ENCODE results near the gene DBH.

DNA sequence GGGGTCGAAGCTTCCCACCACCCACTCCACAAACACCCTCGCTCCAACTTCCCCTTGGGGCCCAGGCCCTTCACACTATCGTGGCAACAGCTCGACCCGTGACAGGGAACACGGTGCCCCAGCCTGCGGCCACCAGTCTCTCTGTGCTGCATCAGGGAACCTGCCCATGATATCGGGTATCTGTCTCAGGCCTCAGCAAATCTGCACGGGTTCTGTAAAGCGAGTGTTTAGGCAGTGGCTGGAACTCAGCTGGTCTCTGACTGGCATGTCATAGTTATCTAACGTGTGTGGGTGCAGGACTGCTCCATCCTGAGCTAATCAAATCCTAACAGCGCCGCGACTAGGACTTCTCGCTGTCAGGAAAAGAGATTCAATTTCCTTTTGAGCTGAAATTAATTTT lies 42.9 kb downstream of the DBH start:
- TF ChIP-seq ZNF274 (IDR thresholded peaks at IDR 0.05; ENCODE audit: low read depth, low read length) (no peak), EGR1 (IDR thresholded peaks at IDR 0.05; ENCODE audit: low read depth) (no peak), SP1 (IDR thresholded peaks at IDR 0.05; ENCODE audit: low read depth) (no peak), JUND (IDR thresholded peaks at IDR 0.05) (no peak)
- TF ChIP-seq, protein P1, sequence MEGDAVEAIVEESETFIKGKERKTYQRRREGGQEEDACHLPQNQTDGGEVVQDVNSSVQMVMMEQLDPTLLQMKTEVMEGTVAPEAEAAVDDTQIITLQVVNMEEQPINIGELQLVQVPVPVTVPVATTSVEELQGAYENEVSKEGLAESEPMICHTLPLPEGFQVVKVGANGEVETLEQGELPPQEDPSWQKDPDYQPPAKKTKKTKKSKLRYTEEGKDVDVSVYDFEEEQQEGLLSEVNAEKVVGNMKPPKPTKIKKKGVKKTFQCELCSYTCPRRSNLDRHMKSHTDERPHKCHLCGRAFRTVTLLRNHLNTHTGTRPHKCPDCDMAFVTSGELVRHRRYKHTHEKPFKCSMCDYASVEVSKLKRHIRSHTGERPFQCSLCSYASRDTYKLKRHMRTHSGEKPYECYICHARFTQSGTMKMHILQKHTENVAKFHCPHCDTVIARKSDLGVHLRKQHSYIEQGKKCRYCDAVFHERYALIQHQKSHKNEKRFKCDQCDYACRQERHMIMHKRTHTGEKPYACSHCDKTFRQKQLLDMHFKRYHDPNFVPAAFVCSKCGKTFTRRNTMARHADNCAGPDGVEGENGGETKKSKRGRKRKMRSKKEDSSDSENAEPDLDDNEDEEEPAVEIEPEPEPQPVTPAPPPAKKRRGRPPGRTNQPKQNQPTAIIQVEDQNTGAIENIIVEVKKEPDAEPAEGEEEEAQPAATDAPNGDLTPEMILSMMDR (IDR thresholded peaks at IDR 0.05 in 2 of 3, conservative IDR thresholded peaks at IDR 0.05 in 1 of 3; ENCODE audit: borderline replicate concordance in 1 of 3, insufficient read depth in 1 of 3, low read depth in 2 of 3, low read length in 2 of 3): no peak
- TF ChIP-seq, protein P2, sequence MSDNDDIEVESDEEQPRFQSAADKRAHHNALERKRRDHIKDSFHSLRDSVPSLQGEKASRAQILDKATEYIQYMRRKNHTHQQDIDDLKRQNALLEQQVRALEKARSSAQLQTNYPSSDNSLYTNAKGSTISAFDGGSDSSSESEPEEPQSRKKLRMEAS (IDR thresholded peaks at IDR 0.05): no peak
